Endothelial cell of umbilical vein (primary cell): Measurements from ENCODE around the gene GAB1. TPM values are rescaled to one million over a fixed set of nuclear protein-coding genes. Genes with fewer than 3 reads are reported as not detected.

Experiments
- BruUV-seq: library from RNA; stranded (reverse); fragments of 400-500 nt; replicated peaks from 2 replicates; lab custom pipeline; 2021; lab: Mats Ljungman, UMichigan
- CTCF ChIA-PET: fragments of 300-600, 350-600 bp; sonication (Branson Sonifier 250); formaldehyde crosslinking; loops from one replicate; lab custom pipeline; 2021; ENCODE audit warnings: antibody characterized with exemption, inconsistent platforms; lab: Charles Lee
- POLR2A ChIA-PET: fragments of 300-600, 350-600 bp; sonication (Branson Sonifier 250); formaldehyde crosslinking; loops from one replicate; lab custom pipeline; 2021; ENCODE audit warnings: antibody characterized with exemption, inconsistent platforms; lab: Charles Lee
- DNase-seq: peaks from one replicate; pipeline ENCODE4 v3.0.0-alpha.2; 2011; ENCODE audit warnings: low read depth, low spot score
- FAIRE-seq: peaks from 2 replicates; lab custom pipeline; 2011; peaks lifted over from hg19 to GRCh38; lab: Jason Lieb, UNC
- H2AFZ ChIP-seq: 2 replicates; pipeline ENCODE4 v1.6.0; 2012; ENCODE audit warnings: low read depth, low read length, control low read depth, inconsistent platforms
- H3K27ac ChIP-seq: 2 replicates; pipeline ENCODE4 v1.5.1; 2011; ENCODE audit warnings: low read depth, mild to moderate bottlenecking, control low read depth, low read length, moderate library complexity; ENCODE audit not compliant: insufficient read depth
- H3K27me3 ChIP-seq, 2 experiments: 2 replicates each; pipeline versions ENCODE4 v1.6.0 to v1.6.1; 2011; ENCODE audit warnings: low read length in 2 of 2, mixed read lengths in 1 of 2; ENCODE audit not compliant: control insufficient read depth in 2 of 2, insufficient read depth in 2 of 2
- H3K36me3 ChIP-seq, 2 experiments: 2 replicates in 1 of 2; 3 replicates in 1 of 2; pipeline ENCODE4 v1.5.1; 2011; ENCODE audit warnings: low read length in 2 of 2, mild to moderate bottlenecking in 1 of 2, moderate library complexity in 1 of 2; ENCODE audit not compliant: control insufficient read depth in 2 of 2, insufficient read depth in 2 of 2; ENCODE audit errors: extremely low read depth in 1 of 2
- H3K4me1 ChIP-seq: 3 replicates; pipeline ENCODE4 v1.5.1; 2011; ENCODE audit warnings: mild to moderate bottlenecking, low read length; ENCODE audit not compliant: control insufficient read depth, insufficient read depth; ENCODE audit errors: extremely low read depth
- H3K4me2 ChIP-seq: 2 replicates; pipeline ENCODE4 v1.6.1; 2011; ENCODE audit warnings: low read length, control low read depth, mixed read lengths; ENCODE audit not compliant: insufficient read depth
- H3K4me3 ChIP-seq, 3 experiments: fragments of 200-600 bp in 1 of 3; sonication (generic), shearing (Covaris generic) in 1 of 3; replicated peaks in 1 of 3; 2 replicates each; pipeline ENCODE4 v1.5.1; 2011 to 2016; ENCODE audit warnings: control low read depth in 3 of 3, low read length in 3 of 3, mild to moderate bottlenecking in 2 of 3, inconsistent platforms in 1 of 3, low read depth in 1 of 3, moderate library complexity in 1 of 3; ENCODE audit not compliant: insufficient read depth in 1 of 3
- H3K79me2 ChIP-seq: 2 replicates; pipeline ENCODE4 v1.6.0; 2012; ENCODE audit warnings: low read length, inconsistent platforms; ENCODE audit not compliant: control insufficient read depth, insufficient read depth
- H3K9ac ChIP-seq: replicated peaks from 2 replicates; pipeline ENCODE3; 2011; ENCODE audit warnings: low read length, control low read depth; ENCODE audit not compliant: insufficient read depth; ENCODE audit errors: extremely low read depth
- H3K9me1 ChIP-seq: replicated peaks from 3 replicates; pipeline ENCODE4 v1.6.0; 2011; ENCODE audit warnings: mild to moderate bottlenecking, low read length; ENCODE audit not compliant: control insufficient read depth, insufficient read depth; ENCODE audit errors: extremely low read depth
- H3K9me3 ChIP-seq: replicated peaks from 2 replicates; pipeline ENCODE4 v1.5.1; 2012; ENCODE audit warnings: low read length, inconsistent platforms; ENCODE audit not compliant: control insufficient read depth, insufficient read depth
- H4K20me1 ChIP-seq: replicated peaks from 2 replicates; pipeline ENCODE3; 2011; ENCODE audit warnings: mild to moderate bottlenecking, low read length; ENCODE audit not compliant: control insufficient read depth, insufficient read depth; ENCODE audit errors: extremely low read depth
- EZH2 ChIP-seq: IDR thresholded peaks from 2 replicates; pipeline ENCODE4 v1.6.1; 2012; ENCODE audit warnings: borderline replicate concordance, low read depth, mild to moderate bottlenecking, moderate library complexity, low read length, inconsistent platforms; ENCODE audit not compliant: severe bottlenecking
- FOS ChIP-seq: IDR thresholded peaks from 2 replicates; pipeline ENCODE4 v1.6.1; 2011; ENCODE audit warnings: mild to moderate bottlenecking, low read length, moderate library complexity, borderline replicate concordance; ENCODE audit not compliant: insufficient read depth
- GATA2 ChIP-seq: IDR thresholded peaks from 2 replicates; pipeline ENCODE4 v1.7.0; 2011; ENCODE audit warnings: low read depth, mild to moderate bottlenecking, moderate library complexity, mixed read lengths, low read length; ENCODE audit not compliant: insufficient read length, insufficient read depth
- JUN ChIP-seq: IDR thresholded peaks from 2 replicates; pipeline ENCODE4 v1.6.1; 2011; ENCODE audit warnings: borderline replicate concordance, low read depth; ENCODE audit not compliant: insufficient read length, insufficient read depth
- MAX ChIP-seq: IDR thresholded peaks from 2 replicates; pipeline ENCODE4 v1.6.1; 2011; ENCODE audit not compliant: insufficient read depth, insufficient read length
- MYC ChIP-seq: IDR thresholded peaks from one replicate; pipeline ENCODE4 v1.6.1; 2011; ENCODE audit warnings: mild to moderate bottlenecking, low read depth, low read length
- POLR2A ChIP-seq: IDR thresholded peaks from 2 replicates; pipeline ENCODE4 v1.6.1; 2012; ENCODE audit warnings: low read depth, mild to moderate bottlenecking, control low read depth, low read length
- POLR2AphosphoS5 ChIP-seq: IDR thresholded peaks from 2 replicates; pipeline ENCODE4 v1.6.1; 2012; ENCODE audit warnings: low read depth, mild to moderate bottlenecking, control low read depth, low read length, moderate library complexity; ENCODE audit not compliant: insufficient read depth
- dilution Hi-C: fragments of 300-500 bp; cut with MboI; formaldehyde crosslinking; loops from one replicate; pipeline ENCODE4 v1.15.0; 2019; ENCODE audit warnings: low sequenced_read_pairs; ENCODE audit not compliant: extremely low pct_ligation_motif_present
- intact Hi-C: fragments of 100-400 bp; cut with micrococcal nuclease; formaldehyde crosslinking; loops from one replicate; pipeline ENCODE4 v1.10.0; 2022
- polyA plus RNA-seq, 4 experiments: library from polyadenylated mRNA; depleted of rRNA in 3 of 4; stranded (reverse) in 3 of 4; unstranded in 1 of 4; fragments of >200 nt; gene quantifications; 2 replicates each; pipeline versions ENCODE4 v1.2.1 to v1.2.3, GENCODE V29; 2011 to 2012; ENCODE audit warnings: missing spikeins in 1 of 4
- total RNA-seq: library from RNA; stranded (reverse); gene quantifications from 2 replicates; pipeline ENCODE4 v1.2.3, GENCODE V29; 2021
- TF ChIP-seq, protein P1 (sequence below), 2 donors: IDR thresholded peaks; 1 replicate in 1 of 2; 2 replicates in 1 of 2; pipeline ENCODE4 v1.5.1; 2011; ENCODE audit warnings: low read length in 2 of 2, mild to moderate bottlenecking in 2 of 2, moderate library complexity in 2 of 2, control low read depth in 1 of 2, inconsistent platforms in 1 of 2, low read depth in 1 of 2; ENCODE audit not compliant: insufficient read depth in 1 of 2; ENCODE audit errors: extremely low read depth in 1 of 2

The GAB1 gene
- total and polyA plus RNA-seq, 2 donors (not counting 3 experiments of a cell fraction or from before 2014, with no cell fraction given) = 9.3 to 37.7 TPM

- intact Hi-C loops (loop anchor here (1.0 kb wide), 1 partner anchor 34 kb away; no protein-coding TSS in a partner anchor), dilution Hi-C loops (no loop called here)
- no peaks in the 10 kb centered on the region for H3K79me2 ChIP-seq
- BruUV-seq = no TSS peak
- peaks cover 15% of the 10 kb centered on the region for H3K4me1 ChIP-seq
- no peaks in the 10 kb centered on the region for H3K9me1 ChIP-seq
- H3K9ac ChIP-seq = no peak overlapping the region
- H3K4me2 ChIP-seq = no peak overlapping the region
- H2AFZ ChIP-seq = no peak overlapping the region
- no peaks in the 10 kb centered on the region for H4K20me1 ChIP-seq
- H3K9me3 ChIP-seq = no peaks in the 10 kb centered on the region
- no peak for FAIRE-seq
- peaks cover 0 to 3% of the 10 kb centered on the region in 2 experiments for H3K36me3 ChIP-seq
- CTCF ChIA-PET = interaction anchor here (0.9 kb wide), 1 partner anchor 38 kb away, joined by 3 read pairs; no protein-coding TSS in a partner anchor
- TF ChIP-seq, protein P1, sequence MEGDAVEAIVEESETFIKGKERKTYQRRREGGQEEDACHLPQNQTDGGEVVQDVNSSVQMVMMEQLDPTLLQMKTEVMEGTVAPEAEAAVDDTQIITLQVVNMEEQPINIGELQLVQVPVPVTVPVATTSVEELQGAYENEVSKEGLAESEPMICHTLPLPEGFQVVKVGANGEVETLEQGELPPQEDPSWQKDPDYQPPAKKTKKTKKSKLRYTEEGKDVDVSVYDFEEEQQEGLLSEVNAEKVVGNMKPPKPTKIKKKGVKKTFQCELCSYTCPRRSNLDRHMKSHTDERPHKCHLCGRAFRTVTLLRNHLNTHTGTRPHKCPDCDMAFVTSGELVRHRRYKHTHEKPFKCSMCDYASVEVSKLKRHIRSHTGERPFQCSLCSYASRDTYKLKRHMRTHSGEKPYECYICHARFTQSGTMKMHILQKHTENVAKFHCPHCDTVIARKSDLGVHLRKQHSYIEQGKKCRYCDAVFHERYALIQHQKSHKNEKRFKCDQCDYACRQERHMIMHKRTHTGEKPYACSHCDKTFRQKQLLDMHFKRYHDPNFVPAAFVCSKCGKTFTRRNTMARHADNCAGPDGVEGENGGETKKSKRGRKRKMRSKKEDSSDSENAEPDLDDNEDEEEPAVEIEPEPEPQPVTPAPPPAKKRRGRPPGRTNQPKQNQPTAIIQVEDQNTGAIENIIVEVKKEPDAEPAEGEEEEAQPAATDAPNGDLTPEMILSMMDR (IDR thresholded peaks at IDR 0.05; ENCODE audit: extremely low read depth in 1 of 2, insufficient read depth in 1 of 2, low read depth in 1 of 2, low read length in 2 of 2) = no peak
- TF ChIP-seq EZH2 (no peak), GATA2 (no peak), MYC (no peak), FOS (no peak), POLR2AphosphoS5 (no peak), JUN (no peak), POLR2A (no peak), MAX (no peak)
- H3K27ac ChIP-seq = no peak overlapping the region
- POLR2A ChIA-PET = no interaction called here
- DNase-seq = no peak
- no peak overlapping the region for H3K4me3 ChIP-seq
- no peaks in the 10 kb centered on the region for H3K27me3 ChIP-seq
Observed at GRCh38 chr4:143441109-143441508, 104.4 kb downstream of the GAB1 start.
